Neural cell (in vitro differentiated cells): ENCODE results near the gene EIF4E2. TPM values are rescaled to one million over a fixed set of nuclear protein-coding genes. Genes with fewer than 3 reads are reported as not detected.

Experiments
- H2AFZ ChIP-seq: fragments of 200-600, 300-800 bp; sonication (generic), shearing (Covaris generic); 2 replicates; pipeline ENCODE4 v1.6.0; 2014; ENCODE audit warnings: low read depth, mild to moderate bottlenecking, antibody characterized with exemption, low read length, moderate library complexity
- H3F3A ChIP-seq: fragments of 200-600 bp; shearing (Covaris generic); 2 replicates; pipeline ENCODE4 v1.6.1; 2016; ENCODE audit warnings: mild to moderate bottlenecking, moderate library complexity, mixed read lengths, antibody characterized with exemption, low read length; ENCODE audit not compliant: insufficient read depth, poor library complexity, severe bottlenecking
- H3K27ac ChIP-seq: fragments of 200-600, 300-800 bp; sonication (generic), shearing (Covaris generic); 2 replicates; pipeline ENCODE4 v1.5.1; 2014; ENCODE audit warnings: mild to moderate bottlenecking, low read length, moderate library complexity
- H3K27me3 ChIP-seq: fragments of 300-800, 200-600 bp; sonication (generic), shearing (Covaris generic); 2 replicates; pipeline ENCODE4 v1.6.0; 2014; ENCODE audit warnings: mild to moderate bottlenecking, low read depth, low read length, moderate library complexity; ENCODE audit not compliant: insufficient read depth
- H3K36me3 ChIP-seq: fragments of 300-800, 200-600 bp; sonication (generic), shearing (Covaris generic); 2 replicates; pipeline ENCODE4 v1.5.1; 2014; ENCODE audit warnings: mild to moderate bottlenecking, antibody characterized with exemption, low read length, moderate library complexity; ENCODE audit not compliant: insufficient read depth
- H3K4me2 ChIP-seq: fragments of 300-800, 200-600 bp; sonication (generic), shearing (Covaris generic); 2 replicates; pipeline ENCODE4 v1.6.0; 2014; ENCODE audit warnings: mild to moderate bottlenecking, low read length
- H3K4me3 ChIP-seq: fragments of 300-800, 200-600 bp; sonication (generic), shearing (Covaris generic); 2 replicates; pipeline ENCODE4 v1.5.1; 2014; ENCODE audit warnings: mild to moderate bottlenecking, low read length, moderate library complexity
- H3K79me2 ChIP-seq: fragments of 200-600 bp; shearing (Covaris generic); replicated peaks from 2 replicates; pipeline ENCODE4 v1.6.0; 2014; ENCODE audit warnings: mild to moderate bottlenecking, low read length, moderate library complexity; ENCODE audit not compliant: insufficient read depth
- H3K9ac ChIP-seq: fragments of 300-800, 200-600 bp; sonication (generic), shearing (Covaris generic); 2 replicates; pipeline ENCODE4 v1.6.1; 2016; ENCODE audit warnings: mild to moderate bottlenecking, low read length, mixed read lengths
- H3K9me2 ChIP-seq: fragments of 200-600 bp; shearing (Covaris generic); 2 replicates; pipeline ENCODE4 v1.6.1; 2016; ENCODE audit warnings: mild to moderate bottlenecking, low read length, mixed read lengths; ENCODE audit not compliant: insufficient read depth
- H3K9me3 ChIP-seq: fragments of 200-600, 300-800 bp; sonication (generic), shearing (Covaris generic); 2 replicates; pipeline ENCODE4 v1.6.1; 2016; ENCODE audit warnings: mild to moderate bottlenecking, mixed run types, low read length, moderate library complexity, mixed read lengths
- H4K20me1 ChIP-seq: fragments of 200-600 bp; shearing (Covaris generic); 2 replicates; pipeline ENCODE4 v1.6.1; 2016; ENCODE audit warnings: mild to moderate bottlenecking, mixed run types; ENCODE audit not compliant: insufficient read depth
- EP300 ChIP-seq: fragments of 450-650 bp; conservative IDR thresholded peaks from 2 replicates; pipeline ENCODE4 v1.6.1; 2014; ENCODE audit warnings: antibody characterized with exemption, mild to moderate bottlenecking, moderate library complexity; ENCODE audit not compliant: poor library complexity, severe bottlenecking
- EZH2 ChIP-seq: fragments of 200-600, 300-800 bp; shearing (Covaris generic), sonication (generic); IDR thresholded peaks from 2 replicates; pipeline ENCODE4 v1.6.1; 2014; ENCODE audit warnings: antibody characterized with exemption, low read length, borderline replicate concordance, mild to moderate bottlenecking; ENCODE audit not compliant: insufficient read depth, poor library complexity, severe bottlenecking
- MXI1 ChIP-seq: fragments of 450-650 bp; conservative IDR thresholded peaks from 2 replicates; pipeline ENCODE4 v1.6.1; 2014; ENCODE audit warnings: antibody characterized with exemption, mild to moderate bottlenecking; ENCODE audit not compliant: poor library complexity, severe bottlenecking
- POLR2AphosphoS5 ChIP-seq: IDR thresholded peaks from 2 replicates; pipeline ENCODE4 v1.6.1; 2012
- RAD21 ChIP-seq: fragments of 450-650 bp; conservative IDR thresholded peaks from 2 replicates; pipeline ENCODE4 v1.6.1; 2014; ENCODE audit warnings: antibody characterized with exemption, mild to moderate bottlenecking, moderate library complexity
- SMC3 ChIP-seq: fragments of 450-650 bp; conservative IDR thresholded peaks from 2 replicates; pipeline ENCODE4 v1.6.1; 2014; ENCODE audit warnings: antibody characterized with exemption, mild to moderate bottlenecking, moderate library complexity; ENCODE audit not compliant: poor library complexity
- TAF1 ChIP-seq: IDR thresholded peaks from 2 replicates; pipeline ENCODE4 v1.6.1; 2012; ENCODE audit warnings: low read depth
- polyA plus RNA-seq: library from polyadenylated mRNA; depleted of rRNA; stranded (reverse); fragments of >200 nt; gene quantifications from 2 replicates; pipeline ENCODE4 v1.2.3, GENCODE V29; 2014
- TF ChIP-seq, protein P1 (sequence below): fragments of 450-650 bp; IDR thresholded peaks from 2 replicates; pipeline ENCODE4 v1.5.1; 2014; ENCODE audit warnings: antibody characterized with exemption, mild to moderate bottlenecking, moderate library complexity; ENCODE audit not compliant: poor library complexity, severe bottlenecking
- TF ChIP-seq, protein P2 (sequence below): IDR thresholded peaks from 2 replicates; pipeline ENCODE4 v1.6.1; 2012; ENCODE audit warnings: borderline replicate concordance

EIF4E2 gene
- polyA plus RNA-seq, 1 donor from 2014 or later = 57.6 TPM

DNA sequence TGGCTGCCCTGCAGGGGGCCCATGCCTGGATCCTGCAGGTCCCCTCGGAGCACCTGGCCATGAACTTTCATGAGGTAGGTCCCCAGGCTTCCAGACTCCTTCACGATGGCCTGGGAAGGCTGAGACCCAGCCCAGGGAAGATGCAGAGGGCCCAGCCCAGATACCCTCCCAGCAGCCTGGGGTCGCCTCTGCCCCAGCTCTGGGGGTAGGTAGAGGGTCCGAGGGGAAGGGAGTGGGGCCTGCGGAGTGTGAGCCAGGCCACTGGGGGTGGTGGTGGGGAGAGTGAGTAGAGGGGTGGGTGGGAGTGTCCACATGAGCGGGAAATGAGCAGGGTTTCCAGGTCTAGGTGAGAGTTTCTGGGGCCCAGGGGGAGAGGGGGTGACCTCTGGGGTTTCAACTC is 25.7 kb upstream of the EIF4E2 start:
- no peak overlapping the region for H3K27ac ChIP-seq
- H3K27me3 ChIP-seq = peaks cover 28% of the 10 kb centered on the region
- no peak overlapping the region for H3K4me2 ChIP-seq
- H3K9ac ChIP-seq = no peak overlapping the region
- H3K9me2 ChIP-seq = no peaks in the 10 kb centered on the region
- no peaks in the 10 kb centered on the region for H4K20me1 ChIP-seq
- H2AFZ ChIP-seq = no peak overlapping the region
- TF ChIP-seq, protein P1, sequence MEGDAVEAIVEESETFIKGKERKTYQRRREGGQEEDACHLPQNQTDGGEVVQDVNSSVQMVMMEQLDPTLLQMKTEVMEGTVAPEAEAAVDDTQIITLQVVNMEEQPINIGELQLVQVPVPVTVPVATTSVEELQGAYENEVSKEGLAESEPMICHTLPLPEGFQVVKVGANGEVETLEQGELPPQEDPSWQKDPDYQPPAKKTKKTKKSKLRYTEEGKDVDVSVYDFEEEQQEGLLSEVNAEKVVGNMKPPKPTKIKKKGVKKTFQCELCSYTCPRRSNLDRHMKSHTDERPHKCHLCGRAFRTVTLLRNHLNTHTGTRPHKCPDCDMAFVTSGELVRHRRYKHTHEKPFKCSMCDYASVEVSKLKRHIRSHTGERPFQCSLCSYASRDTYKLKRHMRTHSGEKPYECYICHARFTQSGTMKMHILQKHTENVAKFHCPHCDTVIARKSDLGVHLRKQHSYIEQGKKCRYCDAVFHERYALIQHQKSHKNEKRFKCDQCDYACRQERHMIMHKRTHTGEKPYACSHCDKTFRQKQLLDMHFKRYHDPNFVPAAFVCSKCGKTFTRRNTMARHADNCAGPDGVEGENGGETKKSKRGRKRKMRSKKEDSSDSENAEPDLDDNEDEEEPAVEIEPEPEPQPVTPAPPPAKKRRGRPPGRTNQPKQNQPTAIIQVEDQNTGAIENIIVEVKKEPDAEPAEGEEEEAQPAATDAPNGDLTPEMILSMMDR = no peak
- TF ChIP-seq, protein P2, sequence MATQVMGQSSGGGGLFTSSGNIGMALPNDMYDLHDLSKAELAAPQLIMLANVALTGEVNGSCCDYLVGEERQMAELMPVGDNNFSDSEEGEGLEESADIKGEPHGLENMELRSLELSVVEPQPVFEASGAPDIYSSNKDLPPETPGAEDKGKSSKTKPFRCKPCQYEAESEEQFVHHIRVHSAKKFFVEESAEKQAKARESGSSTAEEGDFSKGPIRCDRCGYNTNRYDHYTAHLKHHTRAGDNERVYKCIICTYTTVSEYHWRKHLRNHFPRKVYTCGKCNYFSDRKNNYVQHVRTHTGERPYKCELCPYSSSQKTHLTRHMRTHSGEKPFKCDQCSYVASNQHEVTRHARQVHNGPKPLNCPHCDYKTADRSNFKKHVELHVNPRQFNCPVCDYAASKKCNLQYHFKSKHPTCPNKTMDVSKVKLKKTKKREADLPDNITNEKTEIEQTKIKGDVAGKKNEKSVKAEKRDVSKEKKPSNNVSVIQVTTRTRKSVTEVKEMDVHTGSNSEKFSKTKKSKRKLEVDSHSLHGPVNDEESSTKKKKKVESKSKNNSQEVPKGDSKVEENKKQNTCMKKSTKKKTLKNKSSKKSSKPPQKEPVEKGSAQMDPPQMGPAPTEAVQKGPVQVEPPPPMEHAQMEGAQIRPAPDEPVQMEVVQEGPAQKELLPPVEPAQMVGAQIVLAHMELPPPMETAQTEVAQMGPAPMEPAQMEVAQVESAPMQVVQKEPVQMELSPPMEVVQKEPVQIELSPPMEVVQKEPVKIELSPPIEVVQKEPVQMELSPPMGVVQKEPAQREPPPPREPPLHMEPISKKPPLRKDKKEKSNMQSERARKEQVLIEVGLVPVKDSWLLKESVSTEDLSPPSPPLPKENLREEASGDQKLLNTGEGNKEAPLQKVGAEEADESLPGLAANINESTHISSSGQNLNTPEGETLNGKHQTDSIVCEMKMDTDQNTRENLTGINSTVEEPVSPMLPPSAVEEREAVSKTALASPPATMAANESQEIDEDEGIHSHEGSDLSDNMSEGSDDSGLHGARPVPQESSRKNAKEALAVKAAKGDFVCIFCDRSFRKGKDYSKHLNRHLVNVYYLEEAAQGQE = no peak
- TF ChIP-seq TAF1 (no peak), EP300 (no peak), SMC3 (no peak)
- H3K79me2 ChIP-seq = no peaks in the 10 kb centered on the region
- no peaks in the 10 kb centered on the region for H3K36me3 ChIP-seq
- no peaks in the 10 kb centered on the region for H3F3A ChIP-seq
- no peaks in the 10 kb centered on the region for H3K9me3 ChIP-seq
- no peak overlapping the region for H3K4me3 ChIP-seq

DNA sequence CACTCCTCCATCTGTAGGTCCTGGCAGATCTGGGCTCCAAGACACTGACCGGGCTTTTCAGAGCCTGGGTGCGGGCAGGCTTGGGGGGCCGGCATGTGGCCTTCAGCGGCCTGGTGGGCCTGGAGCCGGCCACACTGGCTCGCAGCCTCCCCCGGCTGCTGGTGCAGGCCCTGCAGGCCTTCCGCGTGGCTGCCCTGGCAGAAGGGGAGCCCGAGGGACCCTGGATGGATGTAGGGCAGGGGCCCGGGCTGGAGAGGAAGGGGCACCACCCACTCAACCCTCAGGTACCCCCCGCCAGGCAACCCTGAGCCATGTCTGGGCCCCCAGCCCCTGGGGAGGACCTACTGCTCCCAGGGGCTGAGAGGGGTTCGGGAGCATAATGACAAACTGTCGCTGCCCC is 25.3 kb upstream of the EIF4E2 start:
- H3K9ac ChIP-seq = no peak overlapping the region
- no peaks in the 10 kb centered on the region for H3K9me3 ChIP-seq
- no peaks in the 10 kb centered on the region for H3K79me2 ChIP-seq
- no peak for TF ChIP-seq TAF1
- no peaks in the 10 kb centered on the region for H3K9me2 ChIP-seq
- H4K20me1 ChIP-seq = no peaks in the 10 kb centered on the region
- peaks cover 28% of the 10 kb centered on the region for H3K27me3 ChIP-seq
- no peak overlapping the region for H2AFZ ChIP-seq
- H3K4me2 ChIP-seq = no peak overlapping the region
- H3K27ac ChIP-seq = no peak overlapping the region
- H3K4me3 ChIP-seq = no peak overlapping the region
- H3K36me3 ChIP-seq = no peaks in the 10 kb centered on the region
- H3F3A ChIP-seq = no peaks in the 10 kb centered on the region

DNA sequence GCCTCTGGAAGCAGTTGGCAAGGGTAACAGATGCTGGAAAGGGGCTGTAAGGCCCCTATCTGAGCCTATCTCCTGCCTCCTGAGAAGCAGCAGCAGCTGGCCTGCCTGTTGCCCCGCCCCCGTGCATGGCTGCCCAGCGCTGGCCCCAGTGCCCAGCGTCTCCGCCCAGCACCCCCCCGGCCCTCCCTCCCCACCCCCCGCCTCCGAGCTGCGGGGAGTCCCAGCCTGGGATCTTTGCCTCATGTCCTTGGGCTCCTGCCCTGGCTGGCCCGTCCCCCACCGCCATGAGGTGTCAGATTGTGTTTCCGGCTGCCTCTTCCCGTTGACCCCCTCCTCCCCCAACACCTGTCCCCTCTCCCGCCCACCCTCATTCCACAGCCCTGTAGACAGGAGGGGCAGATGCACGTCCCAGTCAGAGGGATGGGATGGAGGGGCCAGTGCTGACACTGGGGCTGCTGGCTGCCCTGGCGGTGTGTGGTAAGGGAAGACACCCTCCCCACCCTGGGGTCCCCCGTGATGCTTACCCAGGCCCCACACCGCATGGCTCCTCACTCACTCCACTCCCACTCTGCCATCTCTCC is 24.6 kb upstream of the EIF4E2 start, which contains the start of gene CHRND:
Gene CHRND (plus strand): TSS at position 370 of the 581 bp plus-strand sequence. CDS start 56 bp downstream, at position 426.
- Histone ChIP-seq H3K27me3 (peaks cover 28% of the 10 kb centered on the region), H3K9ac (no peak within 1 kb of the TSS), H3F3A (no peaks in the 10 kb centered on the region), H3K79me2 (no peaks in the 10 kb centered on the region), H3K4me2 (no peak within 1 kb of the TSS), H3K36me3 (no peaks in the 10 kb centered on the region), H2AFZ (no peak within 1 kb of the TSS), H3K27ac (no peak within 1 kb of the TSS), H3K4me3 (no peak within 1 kb of the TSS), H3K9me2 (no peaks in the 10 kb centered on the region), H3K9me3 (no peaks in the 10 kb centered on the region), H4K20me1 (no peaks in the 10 kb centered on the region)
- TF ChIP-seq, protein P2 = no peak
- TF ChIP-seq, protein P1 = no peak
- TF ChIP-seq EP300 (no peak), TAF1 (no peak), EZH2 (no peak), MXI1 (no peak), RAD21 (no peak), POLR2AphosphoS5 (no peak), SMC3 (no peak)
